ENCODE results near the gene ARHGAP35.
"Not testable (repeated sequence)": the region's sequence is repeated elsewhere in the genome, so short reads cannot be mapped to it uniquely, and the experiment has no call there.

DNA sequence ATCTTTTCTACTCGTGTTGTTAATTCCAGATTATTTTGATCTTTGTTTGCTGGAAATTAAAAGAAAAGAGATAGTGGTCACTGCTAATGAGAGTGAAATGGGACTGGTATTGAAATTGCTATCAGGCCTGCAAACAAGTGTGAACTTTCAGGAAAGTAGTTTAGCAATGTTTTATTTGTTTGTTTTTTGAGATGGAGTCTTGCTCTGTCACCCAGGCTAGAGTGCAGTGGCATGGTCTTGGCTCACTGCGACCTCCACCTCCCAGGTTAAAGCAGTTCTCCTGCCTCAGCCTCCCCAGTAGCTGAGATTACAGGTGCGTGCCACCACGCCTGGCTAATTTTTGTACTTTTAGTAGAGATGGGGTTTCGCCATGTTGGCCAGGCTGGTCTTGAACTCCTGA, 10.4 kb downstream of the ARHGAP35 start:
- not testable (repeated sequence) for TF ChIP-seq SP1 (IDR thresholded peaks at IDR 0.05); FOXM1 (IDR thresholded peaks at IDR 0.05; ENCODE audit: borderline replicate concordance); FOXK2 (IDR thresholded peaks at IDR 0.05); ZNF384 (IDR thresholded peaks at IDR 0.05); SUZ12 (IDR thresholded peaks at IDR 0.05); PKNOX1 (IDR thresholded peaks at IDR 0.05); LEF1 (IDR thresholded peaks at IDR 0.05; ENCODE audit: borderline replicate concordance); L3MBTL2 (conservative IDR thresholded peaks at IDR 0.05); ARNT (IDR thresholded peaks at IDR 0.05); FOXA1 (IDR thresholded peaks at IDR 0.05); ELF4 (IDR thresholded peaks at IDR 0.05)
